GM21576 (cell line): ENCODE results near the gene MACROD2.

ENCODE experiments used
- ATAC-seq: cut with Tn5 transposase; IDR thresholded peaks from one replicate; pipeline ENCODE4 v1.9.1; 2021; ENCODE audit warnings: mild to moderate bottlenecking, moderate library complexity; ENCODE audit not compliant: unreplicated experiment

Gene MACROD2

GRCh38 chr20:15061955-15062354 is 1066.6 kb downstream of the MACROD2 start:
- ATAC-seq: no peak

- no peak for ATAC-seq
Observed at GRCh38 chr20:15063081-15063480, 1067.8 kb downstream of the MACROD2 start.

GRCh38 chr20:15064741-15065140 is 1069.4 kb downstream of the MACROD2 start:
- no peak for ATAC-seq

- ATAC-seq: no peak
Observed at GRCh38 chr20:15065794-15066193, 1070.5 kb downstream of the MACROD2 start.

GRCh38 chr20:15068486-15068885 is 1073.2 kb downstream of the MACROD2 start:
- no peak for ATAC-seq

- ATAC-seq: no peak
Observed at GRCh38 chr20:15069355-15069754, 1074.0 kb downstream of the MACROD2 start.

- no peak for ATAC-seq
Observed at GRCh38 chr20:15071085-15071808, 1075.9 kb downstream of the MACROD2 start.

GRCh38 chr20:15072316-15072715 is 1077.0 kb downstream of the MACROD2 start:
- no peak for ATAC-seq

GRCh38 chr20:15075586-15075985 is 1080.3 kb downstream of the MACROD2 start:
- ATAC-seq: no peak

- ATAC-seq: no peak
Observed at GRCh38 chr20:15076785-15077184, 1081.5 kb downstream of the MACROD2 start.

- no peak for ATAC-seq
Observed at GRCh38 chr20:15077733-15078250, 1082.5 kb downstream of the MACROD2 start.

- no peak for ATAC-seq
Observed at GRCh38 chr20:15079594-15080340, 1084.5 kb downstream of the MACROD2 start.

GRCh38 chr20:15081261-15081660 is 1085.9 kb downstream of the MACROD2 start:
- no peak for ATAC-seq

GRCh38 chr20:15091421-15092037 is 1096.2 kb downstream of the MACROD2 start:
- no peak for ATAC-seq

GRCh38 chr20:15098351-15098750 is 1103.0 kb downstream of the MACROD2 start:
- ATAC-seq: no peak

- no peak for ATAC-seq
Observed at GRCh38 chr20:15099130-15099529, 1103.8 kb downstream of the MACROD2 start.

GRCh38 chr20:15100506-15101160 is 1105.3 kb downstream of the MACROD2 start:
- no peak for ATAC-seq

- ATAC-seq: no peak
Observed at GRCh38 chr20:15107931-15108330, 1112.6 kb downstream of the MACROD2 start.

- ATAC-seq: no peak
Observed at GRCh38 chr20:15109494-15109893, 1114.2 kb downstream of the MACROD2 start.

- no peak for ATAC-seq
Observed at GRCh38 chr20:15111654-15112053, 1116.3 kb downstream of the MACROD2 start.

- no peak for ATAC-seq
Observed at GRCh38 chr20:15113144-15113773, 1117.9 kb downstream of the MACROD2 start.
